Heart left ventricle (tissue), 16 donors: ENCODE measurements around the gene PTTG1. TPM values are rescaled to one million over a fixed set of nuclear protein-coding genes. Genes with fewer than 3 reads are reported as not detected.

ENCODE experiments used
- ATAC-seq, 4 donors: fragments of 200-7000 bp; cut with Tn5 transposase; one replicate each; pipeline ENCODE4 v1.9.1; 2020 to 2022; ENCODE audit warnings: moderate library complexity in 4 of 4, mild to moderate bottlenecking in 3 of 4, moderate number of reproducible peaks in 1 of 4
- DNase-seq, 5 donors: peaks; one replicate each; pipeline ENCODE4 v3.0.0-alpha.2; 2020
- H3K27ac ChIP-seq, 12 donors: fragments of 200-600 bp; sonication (generic) in 4 of 12; one replicate each; pipeline versions ENCODE4 v1.5.0 to v1.8.0; 2016 to 2022; ENCODE audit warnings: mild to moderate bottlenecking in 2 of 12
- H3K27me3 ChIP-seq, 9 donors: fragments of 200-600 bp; sonication (generic) in 2 of 9; one replicate each; pipeline versions ENCODE4 v1.5.1 to v1.8.0; 2016 to 2022; ENCODE audit warnings: mild to moderate bottlenecking in 3 of 9
- H3K36me3 ChIP-seq, 9 donors: fragments of 200-600 bp; sonication (generic) in 2 of 9; one replicate each; pipeline versions ENCODE4 v1.5.0 to v1.8.0; 2018 to 2022; ENCODE audit warnings: mild to moderate bottlenecking in 2 of 9
- H3K4me1 ChIP-seq, 12 donors: fragments of 200-600 bp; sonication (generic) in 4 of 12; one replicate each; pipeline versions ENCODE4 v1.5.0 to v1.8.0; 2016 to 2022; ENCODE audit warnings: mild to moderate bottlenecking in 3 of 12
- H3K4me3 ChIP-seq, 12 donors: fragments of 200-600 bp; sonication (generic) in 4 of 12; one replicate each; pipeline versions ENCODE4 v1.5.0 to v1.8.0; 2017 to 2022; ENCODE audit warnings: mild to moderate bottlenecking in 9 of 12, moderate library complexity in 4 of 12
- H3K9me3 ChIP-seq, 12 donors: fragments of 200-600 bp; sonication (generic) in 4 of 12; one replicate each; pipeline versions ENCODE4 v1.5.0 to v1.8.0; 2016 to 2022; ENCODE audit warnings: mild to moderate bottlenecking in 1 of 12
- POLR2A ChIP-seq, 2 donors: fragments of 450-650 bp; IDR thresholded peaks; one replicate each; pipeline ENCODE4 v1.6.1; 2017; ENCODE audit warnings: antibody characterized with exemption in 2 of 2, mild to moderate bottlenecking in 2 of 2, moderate library complexity in 2 of 2
- WGBS, 4 donors: extraction: QIAGEN DNeasy Blood & Tissue Kit in 2 of 4; methylation state at CpG; one replicate each; pipeline versions ENCODE4 v1.1.5 to v1.1.7; 2013 to 2018; 5-methylcytosine and 5-hydroxymethylcytosine counted together
- intact Hi-C, 10 donors: fragments of 100-400 bp; cut with DNase I; formaldehyde crosslinking; loops; one replicate each; pipeline versions ENCODE4 v1.11.1 to v1.14.2; 2022
- polyA plus RNA-seq, 2 donors: library from polyadenylated mRNA; stranded (reverse); fragments of 200-250 nt; gene quantifications; one replicate each; pipeline ENCODE4 v1.2.3, GENCODE V29; 2013
- total RNA-seq, 9 donors: library from RNA; depleted of rRNA in 2 of 9; stranded (reverse); fragments of >200 nt in 2 of 9; fragmentation: NEBNext Ultra II Directional in 3 of 9; extraction: Animal tissue kit (Norgen Biotek cat#: 25700) in 3 of 9; gene quantifications; one replicate each; pipeline versions ENCODE4 v1.1.0 to v1.2.4, GENCODE V29; 2016 to 2023
- TF ChIP-seq, protein P1 (sequence below), 12 donors: fragments of 200-600 bp; sonication (generic) in 4 of 12; IDR thresholded peaks; one replicate each; pipeline versions ENCODE4 v1.5.0 to v1.8.0; 2018 to 2022; ENCODE audit warnings: antibody characterized with exemption in 12 of 12, mild to moderate bottlenecking in 5 of 12
- donor health status: ischemic (EF 13 %, LVEDD 7.1; RV severe dilation, severe dysfunction).
- donor health status: healthy with polysubstance abuse.
- donor health status: DM: no; HTN: yes; CAD: no.
- donor health status: DM: no; HTN: no; CAD: no.
- donor health status: ischemic (EF 25% LVEDD 6.9; RV normal size, moderate dysfunction).
- donor health status: ischemic (EF 25% LVEDD 5.7; RV mildly dilated, moderate dysfunction).
- donor health status: healthy.
- donor health status: DM: yes; HTN: yes; CAD: no.
- donor health status: ischemic (EF 35%, LVEDD 5.7; RV mildly dilated, moderate dysfunction).
- donor health status: nonischemic (EF 11% LVEDD 7.7; RV severe dilation, severe dysfunction).
- donor health status: DM: yes; HTN: yes; CAD: no.
- donor health status: PGD.
- donor health status: ischemic (EF 29% LVEDD 5.4; RV normal size, mild dysfunction).
- donor health status: nonischemic (EF 23%, LVEDD 6.1; RV moderate dilation, normal function).

The PTTG1 gene
- total and polyA plus RNA-seq, 11 donors = 0.70 to 22.9 (median 1.7) TPM

DNA sequence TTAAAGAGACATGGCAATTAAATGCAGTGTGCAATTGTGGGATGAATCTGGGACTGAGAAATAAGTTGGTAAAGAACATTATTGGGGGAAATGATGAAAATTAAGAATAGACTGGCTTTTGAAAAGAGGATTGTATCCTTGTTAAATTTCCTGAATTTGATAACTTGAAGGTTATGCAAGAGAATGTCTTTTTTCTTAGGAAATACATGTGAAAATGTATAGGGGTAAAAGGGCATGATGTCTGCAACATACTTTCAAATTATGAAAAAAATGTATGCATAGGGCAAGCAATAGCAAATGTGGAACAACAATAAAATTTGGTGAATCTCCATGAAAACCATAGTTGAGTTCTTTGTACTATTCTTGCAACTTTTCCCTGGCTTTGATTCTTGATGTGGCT, 24.1 kb downstream of the PTTG1 start:
- intact Hi-C loops = no loop called here
- Histone ChIP-seq H3K9me3 (no peaks in the 10 kb centered on the region), H3K4me1 (peaks cover 0 to 9% (median 0%) of the 10 kb centered on the region in 12 donors), H3K27ac (no peak overlapping the region), H3K36me3 (no peaks in the 10 kb centered on the region), H3K27me3 (no peaks in the 10 kb centered on the region), H3K4me3 (no peak overlapping the region)
- DNase-seq = no peak
- TF ChIP-seq, protein P1, sequence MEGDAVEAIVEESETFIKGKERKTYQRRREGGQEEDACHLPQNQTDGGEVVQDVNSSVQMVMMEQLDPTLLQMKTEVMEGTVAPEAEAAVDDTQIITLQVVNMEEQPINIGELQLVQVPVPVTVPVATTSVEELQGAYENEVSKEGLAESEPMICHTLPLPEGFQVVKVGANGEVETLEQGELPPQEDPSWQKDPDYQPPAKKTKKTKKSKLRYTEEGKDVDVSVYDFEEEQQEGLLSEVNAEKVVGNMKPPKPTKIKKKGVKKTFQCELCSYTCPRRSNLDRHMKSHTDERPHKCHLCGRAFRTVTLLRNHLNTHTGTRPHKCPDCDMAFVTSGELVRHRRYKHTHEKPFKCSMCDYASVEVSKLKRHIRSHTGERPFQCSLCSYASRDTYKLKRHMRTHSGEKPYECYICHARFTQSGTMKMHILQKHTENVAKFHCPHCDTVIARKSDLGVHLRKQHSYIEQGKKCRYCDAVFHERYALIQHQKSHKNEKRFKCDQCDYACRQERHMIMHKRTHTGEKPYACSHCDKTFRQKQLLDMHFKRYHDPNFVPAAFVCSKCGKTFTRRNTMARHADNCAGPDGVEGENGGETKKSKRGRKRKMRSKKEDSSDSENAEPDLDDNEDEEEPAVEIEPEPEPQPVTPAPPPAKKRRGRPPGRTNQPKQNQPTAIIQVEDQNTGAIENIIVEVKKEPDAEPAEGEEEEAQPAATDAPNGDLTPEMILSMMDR (IDR thresholded peaks at IDR 0.05) = no peak
- no peak for TF ChIP-seq POLR2A (IDR thresholded peaks at IDR 0.05)
- no peak for ATAC-seq

DNA sequence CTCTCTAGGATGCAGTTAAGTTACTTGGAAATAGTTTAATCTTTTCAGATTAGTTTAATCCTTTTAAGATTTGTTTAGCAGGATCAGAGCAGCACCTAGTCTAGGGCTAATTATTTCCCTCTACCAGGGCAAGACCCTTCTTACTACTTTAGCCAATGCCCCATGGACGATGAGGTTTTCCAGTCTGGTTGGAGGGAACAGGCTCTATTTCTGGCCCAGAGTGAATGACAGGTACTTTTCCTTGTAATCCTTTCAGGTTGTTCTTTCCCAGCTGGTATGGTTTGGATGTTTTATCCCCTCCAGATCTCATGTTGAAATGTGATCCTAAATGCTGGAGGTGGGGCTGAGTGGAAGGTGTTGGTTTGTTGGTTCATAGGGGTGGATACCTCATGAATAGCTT, 27.2 kb downstream of the PTTG1 start:
- intact Hi-C loops = no loop called here
- 74 to 86% (median 80%) methylated on average over 1 of the region's 1 CpG for WGBS, 4 donors
- Histone ChIP-seq H3K36me3 (no peaks in the 10 kb centered on the region), H3K4me3 (no peak overlapping the region), H3K27me3 (no peaks in the 10 kb centered on the region), H3K27ac (no peak overlapping the region), H3K9me3 (no peaks in the 10 kb centered on the region), H3K4me1 (peaks cover 0 to 11% (median 0%) of the 10 kb centered on the region in 12 donors)
- DNase-seq (no peak), ATAC-seq (no peak)
- TF ChIP-seq, protein P1 (IDR thresholded peaks at IDR 0.05) = no peak
- TF ChIP-seq POLR2A (IDR thresholded peaks at IDR 0.05) = no peak

DNA sequence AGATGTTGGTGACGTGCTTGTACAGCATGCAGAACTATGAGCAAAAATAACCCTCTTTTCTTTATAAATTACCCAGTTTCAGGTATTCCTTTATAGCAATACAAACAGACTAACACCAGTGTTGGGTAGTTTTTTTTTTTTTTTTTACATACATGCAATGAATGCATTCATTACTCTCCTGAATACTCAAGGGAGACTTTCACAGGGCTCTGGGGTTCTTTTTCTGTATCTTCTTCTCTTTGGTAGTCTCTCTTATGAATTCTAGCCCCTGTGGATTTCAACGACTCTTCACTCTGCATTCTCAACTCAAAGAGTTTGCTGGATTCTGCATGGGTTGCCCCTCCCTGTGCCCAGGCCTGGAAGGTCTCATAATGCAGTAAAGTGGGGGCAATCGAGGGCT, 27.8 kb downstream of the PTTG1 start:
- DNase-seq = no peak
- H3K9me3 ChIP-seq = no peaks in the 10 kb centered on the region
- TF ChIP-seq POLR2A (IDR thresholded peaks at IDR 0.05) = no peak
- TF ChIP-seq, protein P1 (IDR thresholded peaks at IDR 0.05) = no peak
- WGBS, 4 donors = 87 to 93% (median 92%) methylated on average over 3 of the region's 3 CpGs
- H3K4me3 ChIP-seq = no peak overlapping the region
- no peak for ATAC-seq
- H3K27ac ChIP-seq = no peak overlapping the region
- no peaks in the 10 kb centered on the region for H3K36me3 ChIP-seq
- H3K4me1 ChIP-seq = peaks cover 0 to 12% (median 0%) of the 10 kb centered on the region in 12 donors
- intact Hi-C loops = no loop called here
- no peaks in the 10 kb centered on the region for H3K27me3 ChIP-seq

GRCh38 chr5:160450164-160450932, 28.7 kb downstream of the PTTG1 start:
- Histone ChIP-seq H3K9me3 (no peaks in the 10 kb centered on the region), H3K4me3 (no peak overlapping the region), H3K36me3 (no peaks in the 10 kb centered on the region), H3K4me1 (peaks cover 0 to 12% (median 0%) of the 10 kb centered on the region in 12 donors), H3K27me3 (peaks cover 0 to 3% (median 0%) of the 10 kb centered on the region in 9 donors), H3K27ac (no peak overlapping the region)
- WGBS, 4 donors = 78 to 85% (median 83%) methylated on average over 9 of the region's 9 CpGs
- DNase-seq = no peak
- intact Hi-C loops = no loop called here
- TF ChIP-seq, protein P1 (IDR thresholded peaks at IDR 0.05) = no peak
- TF ChIP-seq POLR2A (IDR thresholded peaks at IDR 0.05) = no peak
- ATAC-seq = no peak
